IMR-90 (cell line): ENCODE data around the gene CNDP1. TPM values are rescaled to one million over a fixed set of nuclear protein-coding genes. Genes with fewer than 3 reads are reported as not detected.

Source experiments
- ATAC-seq: fragments of 200-7000 bp; cut with Tn5 transposase; 2 replicates; pipeline ENCODE4 v1.9.1; 2020; ENCODE audit warnings: low read depth, mild to moderate bottlenecking, moderate library complexity
- BruUV-seq: library from RNA; stranded (reverse); fragments of 400-500 nt; replicated peaks from 2 replicates; lab custom pipeline; 2021; lab: Mats Ljungman, UMichigan
- CTCF ChIA-PET: fragments of 300-600 bp; formaldehyde crosslinking; extraction: SDS; loops from one replicate; lab custom pipeline; 2021; ENCODE audit warnings: antibody characterized with exemption; lab: Yijun Ruan, JAX
- POLR2A ChIA-PET: fragments of 300-600 bp; sonication (Branson Sonifier 250); formaldehyde crosslinking; loops from one replicate; lab custom pipeline; 2022; ENCODE audit warnings: antibody characterized with exemption; ENCODE audit not compliant: unreplicated experiment; lab: Charles Lee
- DNase-seq: peaks from one replicate; pipeline ENCODE4 v3.0.0; 2013
- H2AFZ ChIP-seq: replicated peaks from 2 replicates; pipeline ENCODE3; 2013; ENCODE audit warnings: low read length, mild to moderate bottlenecking; ENCODE audit not compliant: poor library complexity
- H2AK5ac ChIP-seq: 2 replicates; pipeline ENCODE4 v1.6.1; 2013; ENCODE audit warnings: low read depth, low read length, inconsistent platforms
- H2AK9ac ChIP-seq: replicated peaks from 2 replicates; pipeline ENCODE3; 2013; ENCODE audit warnings: mild to moderate bottlenecking, low read depth, low read length, moderate library complexity; ENCODE audit not compliant: poor library complexity
- H2BK120ac ChIP-seq: 2 replicates; pipeline ENCODE4 v1.6.1; 2013; ENCODE audit warnings: low read depth, low read length, inconsistent platforms
- H2BK15ac ChIP-seq: 3 replicates; pipeline ENCODE4 v1.6.1; 2013; ENCODE audit warnings: low read depth, low read length, inconsistent platforms
- H2BK20ac ChIP-seq: 2 replicates; pipeline ENCODE4 v1.6.1; 2013; ENCODE audit warnings: low read depth, mild to moderate bottlenecking, inconsistent platforms, low read length, moderate library complexity
- H2BK5ac ChIP-seq: 2 replicates; pipeline ENCODE4 v1.6.1; 2013; ENCODE audit warnings: mild to moderate bottlenecking, low read depth, low read length, inconsistent platforms; ENCODE audit not compliant: poor library complexity, severe bottlenecking
- H3K14ac ChIP-seq: replicated peaks from 2 replicates; pipeline ENCODE4 v1.6.1; 2013; ENCODE audit warnings: low read depth, low read length, inconsistent platforms
- H3K18ac ChIP-seq: 2 replicates; pipeline ENCODE4 v1.6.1; 2013; ENCODE audit warnings: low read depth, low read length, control low read depth
- H3K23ac ChIP-seq: 2 replicates; pipeline ENCODE4 v1.6.1; 2013; ENCODE audit warnings: low read depth, low read length, inconsistent platforms
- H3K27ac ChIP-seq: 2 replicates; pipeline ENCODE4 v1.5.1; 2013; ENCODE audit warnings: mild to moderate bottlenecking, control low read depth, low read length; ENCODE audit not compliant: insufficient read depth
- H3K27me3 ChIP-seq: 2 replicates; pipeline ENCODE4 v1.6.1; 2013; ENCODE audit warnings: low read length; ENCODE audit not compliant: control insufficient read depth, insufficient read depth
- H3K36me3 ChIP-seq: 2 replicates; pipeline ENCODE4 v1.6.1; 2013; ENCODE audit warnings: low read length, mixed read lengths; ENCODE audit not compliant: control insufficient read depth, insufficient read depth
- H3K4ac ChIP-seq: 2 replicates; pipeline ENCODE4 v1.6.1; 2013; ENCODE audit warnings: low read depth, low read length, inconsistent platforms
- H3K4me1 ChIP-seq: 2 replicates; pipeline ENCODE4 v1.6.1; 2013; ENCODE audit warnings: low read length, mixed read lengths; ENCODE audit not compliant: control insufficient read depth, insufficient read depth
- H3K4me2 ChIP-seq: 2 replicates; pipeline ENCODE4 v1.6.1; 2013; ENCODE audit warnings: low read depth, mild to moderate bottlenecking, control low read depth, low read length, moderate library complexity
- H3K4me3 ChIP-seq: 2 replicates; pipeline ENCODE4 v1.5.1; 2013; ENCODE audit warnings: low read depth, mild to moderate bottlenecking, control low read depth, low read length, moderate library complexity; ENCODE audit not compliant: insufficient read depth
- H3K56ac ChIP-seq: 2 replicates; pipeline ENCODE4 v1.6.1; 2013; ENCODE audit warnings: low read length, inconsistent platforms; ENCODE audit not compliant: insufficient read depth; ENCODE audit errors: extremely low read depth
- H3K79me1 ChIP-seq, 2 experiments: 2 replicates each; pipeline ENCODE4 v1.6.1; 2013; ENCODE audit warnings: low read length in 2 of 2, inconsistent platforms in 1 of 2, low read depth in 1 of 2
- H3K9ac ChIP-seq: 2 replicates; pipeline ENCODE4 v1.6.1; 2013; ENCODE audit warnings: low read depth, low read length, control low read depth
- H3K9me1 ChIP-seq: 2 replicates; pipeline ENCODE4 v1.6.1; 2013; ENCODE audit warnings: low read length, inconsistent platforms; ENCODE audit not compliant: insufficient read depth
- H3K9me3 ChIP-seq: 2 replicates; pipeline ENCODE4 v1.6.1; 2013; ENCODE audit warnings: low read length; ENCODE audit not compliant: control insufficient read depth, insufficient read depth
- H4K20me1 ChIP-seq: 2 replicates; pipeline ENCODE4 v1.6.1; 2013; ENCODE audit warnings: low read length, inconsistent platforms; ENCODE audit not compliant: insufficient read depth
- H4K5ac ChIP-seq: 2 replicates; pipeline ENCODE4 v1.6.1; 2013; ENCODE audit warnings: mild to moderate bottlenecking, low read depth, low read length, control low read depth
- H4K8ac ChIP-seq, 2 experiments: 2 replicates each; pipeline ENCODE4 v1.6.1; 2013; ENCODE audit warnings: low read depth in 2 of 2, low read length in 2 of 2, control low read depth in 1 of 2, inconsistent platforms in 1 of 2
- H4K91ac ChIP-seq: 2 replicates; pipeline ENCODE4 v1.6.1; 2013; ENCODE audit warnings: low read depth, low read length, inconsistent platforms; ENCODE audit not compliant: insufficient read depth
- MAFK ChIP-seq: IDR thresholded peaks from 2 replicates; pipeline ENCODE4 v1.6.1; 2012; ENCODE audit warnings: low read depth, low read length, improper control_type of control experiment
- RFX5 ChIP-seq: IDR thresholded peaks from 2 replicates; pipeline ENCODE4 v1.8.0; 2012; ENCODE audit warnings: low read depth, mild to moderate bottlenecking, low read length, moderate library complexity
- WGBS, 2 experiments: methylation state at CpG; one replicate each; pipeline versions ENCODE4 v1.1.5 to v1.1.7; 2013; ENCODE audit warnings: missing lambda C conversion rate in 2 of 2; ENCODE audit not compliant: insufficient read length in 1 of 2; ENCODE audit errors: extremely low coverage in 2 of 2; 5-methylcytosine and 5-hydroxymethylcytosine counted together
- dilution Hi-C: fragments of 300-500 bp; cut with HindIII; formaldehyde crosslinking; loops from one replicate; pipeline ENCODE4 v1.14.3; 2018; ENCODE audit warnings: low sequenced_read_pairs; ENCODE audit not compliant: unreplicated experiment
- in situ Hi-C: fragments of 300-500 bp; cut with MboI; formaldehyde crosslinking; loops from 3 replicates; pipeline ENCODE4 v1.14.3; 2019; ENCODE audit warnings: low sequenced_read_pairs, inconsistent platforms, mixed read lengths
- intact Hi-C: fragments of 100-400 bp; cut with micrococcal nuclease; formaldehyde crosslinking; loops from 2 replicates; pipeline ENCODE4 v1.10.0; 2022
- polyA plus RNA-seq, 3 experiments: library from polyadenylated mRNA; depleted of rRNA; stranded (reverse); fragments of >200 nt; gene quantifications; 2 replicates each; pipeline ENCODE4 v1.2.3, GENCODE V29; 2012; ENCODE audit warnings: low replicate concordance in 1 of 3
- total RNA-seq: library from RNA; depleted of rRNA; stranded (reverse); fragments of >200 nt; gene quantifications from 2 replicates; pipeline ENCODE4 v1.2.3, GENCODE V29; 2012

The CNDP1 gene
- total and polyA plus RNA-seq, 2 of the 4 experiments (the other 2 are of a cell fraction): not detected

DNA sequence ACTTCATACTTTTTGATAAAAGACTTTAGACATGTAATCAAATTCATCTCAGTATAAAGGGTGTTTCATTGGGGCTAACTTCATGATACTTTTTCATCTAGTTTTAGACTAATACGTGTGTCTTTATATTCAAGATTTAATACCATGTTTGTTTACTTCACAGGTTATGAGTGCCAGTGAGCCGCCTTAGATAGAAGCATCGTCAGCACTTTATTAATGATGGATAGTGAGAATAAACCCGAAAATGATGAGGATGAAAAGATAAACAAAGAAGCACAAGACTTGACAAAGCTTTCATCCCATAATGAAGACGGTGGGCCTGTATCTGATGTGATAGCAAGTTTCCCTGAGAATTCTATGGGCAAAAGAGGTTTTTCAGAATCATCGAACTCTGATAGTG is 96.5 kb downstream of the CNDP1 start:
- H3K4me3 ChIP-seq: no peak overlapping the region
- no peaks in the 10 kb centered on the region for H3K9me3 ChIP-seq
- ChIA-PET CTCF (no interaction called here), POLR2A (no interaction called here)
- no peak overlapping the region for H2AFZ ChIP-seq
- 75% methylated on average over 1 of the region's 6 CpGs; no CpG with 5 or more reads in 1 of the 2 experiments for WGBS, 2 experiments
- peak overlapping the region; percentile 22 for H2BK120ac ChIP-seq
- no TSS peak for BruUV-seq
- H3K4me1 ChIP-seq: peaks cover 17% of the 10 kb centered on the region
- H4K8ac ChIP-seq: peak overlapping the region; percentile 21 to 52
- H3K56ac ChIP-seq: no peak overlapping the region
- peak overlapping the region; percentile 30; the same call in 1 of the 2 replicates for H2AK5ac ChIP-seq
- H3K4ac ChIP-seq: peak overlapping the region; percentile 62; the same call in 1 of the 2 replicates
- peak overlapping the region; percentile 42; the same call in 1 of the 2 replicates for H3K14ac ChIP-seq
- peaks cover 8% of the 10 kb centered on the region for H3K36me3 ChIP-seq
- H4K20me1 ChIP-seq: peaks cover 4% of the 10 kb centered on the region; the same call in 1 of the 2 replicates
- peaks cover 14% of the 10 kb centered on the region for H3K9me1 ChIP-seq
- no peak for TF ChIP-seq RFX5
- peak; percentile 66 for TF ChIP-seq MAFK
- peak overlapping the region; percentile 28; the same call in 1 of the 2 replicates for H2BK20ac ChIP-seq
- peak overlapping the region; percentile 55; the same call in 1 of the 2 replicates for H3K23ac ChIP-seq
- in situ Hi-C loops (no loop called here), dilution Hi-C loops (no loop called here), intact Hi-C loops (no loop called here)
- ATAC-seq (no peak), DNase-seq (no peak)
- peaks cover 39 to 45% of the 10 kb centered on the region in 2 experiments; a peak in 3 of 4 replicates for H3K79me1 ChIP-seq
- H2BK5ac ChIP-seq: peak overlapping the region; percentile 92
- H2AK9ac ChIP-seq: no peak overlapping the region
- H4K91ac ChIP-seq: peak overlapping the region; percentile 64
- peak overlapping the region; percentile 49; the same call in 1 of the 2 replicates for H4K5ac ChIP-seq
- no peak overlapping the region; the same call in 1 of the 2 replicates for H3K9ac ChIP-seq
- H3K4me2 ChIP-seq: peak overlapping the region; percentile 79; the same call in 1 of the 2 replicates
- peak overlapping the region; percentile 98; the same call in 1 of the 2 replicates for H3K27ac ChIP-seq
- peak overlapping the region; percentile 38; the same call in 2 of the 3 replicates for H2BK15ac ChIP-seq
- H3K27me3 ChIP-seq: no peaks in the 10 kb centered on the region
- H3K18ac ChIP-seq: peak overlapping the region; percentile 59
